Endothelial cell of umbilical vein (primary cell): ENCODE data around the gene ANKS6. TPM values are rescaled to one million over a fixed set of nuclear protein-coding genes. Genes with fewer than 3 reads are reported as not detected.

Source experiments
- BruUV-seq: library from RNA; stranded (reverse); fragments of 400-500 nt; replicated peaks from 2 replicates; lab custom pipeline; 2021; lab: Mats Ljungman, UMichigan
- CTCF ChIA-PET: fragments of 300-600, 350-600 bp; sonication (Branson Sonifier 250); formaldehyde crosslinking; loops from one replicate; lab custom pipeline; 2021; ENCODE audit warnings: antibody characterized with exemption, inconsistent platforms; lab: Charles Lee
- POLR2A ChIA-PET: fragments of 300-600, 350-600 bp; sonication (Branson Sonifier 250); formaldehyde crosslinking; loops from one replicate; lab custom pipeline; 2021; ENCODE audit warnings: antibody characterized with exemption, inconsistent platforms; lab: Charles Lee
- DNase-seq: peaks from one replicate; pipeline ENCODE4 v3.0.0-alpha.2; 2011; ENCODE audit warnings: low read depth, low spot score
- FAIRE-seq: peaks from 2 replicates; lab custom pipeline; 2011; peaks lifted over from hg19 to GRCh38; lab: Jason Lieb, UNC
- H2AFZ ChIP-seq: 2 replicates; pipeline ENCODE4 v1.6.0; 2012; ENCODE audit warnings: low read depth, low read length, control low read depth, inconsistent platforms
- H3K27ac ChIP-seq: 2 replicates; pipeline ENCODE4 v1.5.1; 2011; ENCODE audit warnings: low read depth, mild to moderate bottlenecking, control low read depth, low read length, moderate library complexity; ENCODE audit not compliant: insufficient read depth
- H3K27me3 ChIP-seq, 2 experiments: 2 replicates each; pipeline versions ENCODE4 v1.6.0 to v1.6.1; 2011; ENCODE audit warnings: low read length in 2 of 2, mixed read lengths in 1 of 2; ENCODE audit not compliant: control insufficient read depth in 2 of 2, insufficient read depth in 2 of 2
- H3K36me3 ChIP-seq, 2 experiments: 2 replicates in 1 of 2; 3 replicates in 1 of 2; pipeline ENCODE4 v1.5.1; 2011; ENCODE audit warnings: low read length in 2 of 2, mild to moderate bottlenecking in 1 of 2, moderate library complexity in 1 of 2; ENCODE audit not compliant: control insufficient read depth in 2 of 2, insufficient read depth in 2 of 2; ENCODE audit errors: extremely low read depth in 1 of 2
- H3K4me1 ChIP-seq: 3 replicates; pipeline ENCODE4 v1.5.1; 2011; ENCODE audit warnings: mild to moderate bottlenecking, low read length; ENCODE audit not compliant: control insufficient read depth, insufficient read depth; ENCODE audit errors: extremely low read depth
- H3K4me2 ChIP-seq: 2 replicates; pipeline ENCODE4 v1.6.1; 2011; ENCODE audit warnings: low read length, control low read depth, mixed read lengths; ENCODE audit not compliant: insufficient read depth
- H3K4me3 ChIP-seq, 3 experiments: fragments of 200-600 bp in 1 of 3; sonication (generic), shearing (Covaris generic) in 1 of 3; replicated peaks in 1 of 3; 2 replicates each; pipeline ENCODE4 v1.5.1; 2011 to 2016; ENCODE audit warnings: control low read depth in 3 of 3, low read length in 3 of 3, mild to moderate bottlenecking in 2 of 3, inconsistent platforms in 1 of 3, low read depth in 1 of 3, moderate library complexity in 1 of 3; ENCODE audit not compliant: insufficient read depth in 1 of 3
- H3K79me2 ChIP-seq: 2 replicates; pipeline ENCODE4 v1.6.0; 2012; ENCODE audit warnings: low read length, inconsistent platforms; ENCODE audit not compliant: control insufficient read depth, insufficient read depth
- H3K9ac ChIP-seq: replicated peaks from 2 replicates; pipeline ENCODE3; 2011; ENCODE audit warnings: low read length, control low read depth; ENCODE audit not compliant: insufficient read depth; ENCODE audit errors: extremely low read depth
- H3K9me1 ChIP-seq: replicated peaks from 3 replicates; pipeline ENCODE4 v1.6.0; 2011; ENCODE audit warnings: mild to moderate bottlenecking, low read length; ENCODE audit not compliant: control insufficient read depth, insufficient read depth; ENCODE audit errors: extremely low read depth
- H3K9me3 ChIP-seq: replicated peaks from 2 replicates; pipeline ENCODE4 v1.5.1; 2012; ENCODE audit warnings: low read length, inconsistent platforms; ENCODE audit not compliant: control insufficient read depth, insufficient read depth
- H4K20me1 ChIP-seq: replicated peaks from 2 replicates; pipeline ENCODE3; 2011; ENCODE audit warnings: mild to moderate bottlenecking, low read length; ENCODE audit not compliant: control insufficient read depth, insufficient read depth; ENCODE audit errors: extremely low read depth
- CTCF ChIP-seq, 2 donors: IDR thresholded peaks; 1 replicate in 1 of 2; 2 replicates in 1 of 2; pipeline ENCODE4 v1.5.1; 2011; ENCODE audit warnings: low read length in 2 of 2, mild to moderate bottlenecking in 2 of 2, moderate library complexity in 2 of 2, control low read depth in 1 of 2, inconsistent platforms in 1 of 2, low read depth in 1 of 2; ENCODE audit not compliant: insufficient read depth in 1 of 2; ENCODE audit errors: extremely low read depth in 1 of 2
- EZH2 ChIP-seq: IDR thresholded peaks from 2 replicates; pipeline ENCODE4 v1.6.1; 2012; ENCODE audit warnings: borderline replicate concordance, low read depth, mild to moderate bottlenecking, moderate library complexity, low read length, inconsistent platforms; ENCODE audit not compliant: severe bottlenecking
- FOS ChIP-seq: IDR thresholded peaks from 2 replicates; pipeline ENCODE4 v1.6.1; 2011; ENCODE audit warnings: mild to moderate bottlenecking, low read length, moderate library complexity, borderline replicate concordance; ENCODE audit not compliant: insufficient read depth
- GATA2 ChIP-seq: IDR thresholded peaks from 2 replicates; pipeline ENCODE4 v1.7.0; 2011; ENCODE audit warnings: low read depth, mild to moderate bottlenecking, moderate library complexity, mixed read lengths, low read length; ENCODE audit not compliant: insufficient read length, insufficient read depth
- JUN ChIP-seq: IDR thresholded peaks from 2 replicates; pipeline ENCODE4 v1.6.1; 2011; ENCODE audit warnings: borderline replicate concordance, low read depth; ENCODE audit not compliant: insufficient read length, insufficient read depth
- MYC ChIP-seq: IDR thresholded peaks from one replicate; pipeline ENCODE4 v1.6.1; 2011; ENCODE audit warnings: mild to moderate bottlenecking, low read depth, low read length
- POLR2A ChIP-seq: IDR thresholded peaks from 2 replicates; pipeline ENCODE4 v1.6.1; 2012; ENCODE audit warnings: low read depth, mild to moderate bottlenecking, control low read depth, low read length
- POLR2AphosphoS5 ChIP-seq: IDR thresholded peaks from 2 replicates; pipeline ENCODE4 v1.6.1; 2012; ENCODE audit warnings: low read depth, mild to moderate bottlenecking, control low read depth, low read length, moderate library complexity; ENCODE audit not compliant: insufficient read depth
- dilution Hi-C: fragments of 300-500 bp; cut with MboI; formaldehyde crosslinking; loops from one replicate; pipeline ENCODE4 v1.15.0; 2019; ENCODE audit warnings: low sequenced_read_pairs; ENCODE audit not compliant: extremely low pct_ligation_motif_present
- intact Hi-C: fragments of 100-400 bp; cut with micrococcal nuclease; formaldehyde crosslinking; loops from one replicate; pipeline ENCODE4 v1.10.0; 2022
- polyA plus RNA-seq, 4 experiments: library from polyadenylated mRNA; depleted of rRNA in 3 of 4; stranded (reverse) in 3 of 4; unstranded in 1 of 4; fragments of >200 nt; gene quantifications; 2 replicates each; pipeline versions ENCODE4 v1.2.1 to v1.2.3, GENCODE V29; 2011 to 2012; ENCODE audit warnings: missing spikeins in 1 of 4
- total RNA-seq: library from RNA; stranded (reverse); gene quantifications from 2 replicates; pipeline ENCODE4 v1.2.3, GENCODE V29; 2021
- TF ChIP-seq, protein P1 (sequence below): IDR thresholded peaks from 2 replicates; pipeline ENCODE4 v1.6.1; 2011; ENCODE audit not compliant: insufficient read depth, insufficient read length

ANKS6 gene
- total and polyA plus RNA-seq, 2 donors (not counting 3 experiments of a cell fraction or from before 2014, with no cell fraction given), result 15.5 to 18.6 TPM

- Histone ChIP-seq H4K20me1 (no peaks in the 10 kb centered on the region), H3K9me3 (no peaks in the 10 kb centered on the region), H3K9me1 (no peaks in the 10 kb centered on the region), H3K4me2 (no peak overlapping the region), H3K36me3 (no peaks in the 10 kb centered on the region), H2AFZ (no peak overlapping the region), H3K4me3 (no peak overlapping the region), H3K79me2 (no peaks in the 10 kb centered on the region), H3K4me1 (no peaks in the 10 kb centered on the region), H3K27ac (no peak overlapping the region), H3K9ac (no peak overlapping the region), H3K27me3 (peaks cover 15 to 18% of the 10 kb centered on the region in 2 experiments)
- TF ChIP-seq, protein P1, sequence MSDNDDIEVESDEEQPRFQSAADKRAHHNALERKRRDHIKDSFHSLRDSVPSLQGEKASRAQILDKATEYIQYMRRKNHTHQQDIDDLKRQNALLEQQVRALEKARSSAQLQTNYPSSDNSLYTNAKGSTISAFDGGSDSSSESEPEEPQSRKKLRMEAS, result no peak
- TF ChIP-seq POLR2A, result no peak
- ChIA-PET POLR2A (no interaction called here), CTCF (interaction anchor here (1.3 kb wide), 1 partner anchor 61 kb away, joined by 4 read pairs; no protein-coding TSS in a partner anchor)
- intact Hi-C loops, result loop anchor here (2.0 kb wide), 1 partner anchor 30 kb away; no protein-coding TSS in a partner anchor
- no peak for FAIRE-seq
- dilution Hi-C loops, result no loop called here
- no TSS peak for BruUV-seq
- no peak for DNase-seq
Measured at GRCh38 chr9:98714833-98715232, 81.5 kb downstream of the ANKS6 start.

DNA sequence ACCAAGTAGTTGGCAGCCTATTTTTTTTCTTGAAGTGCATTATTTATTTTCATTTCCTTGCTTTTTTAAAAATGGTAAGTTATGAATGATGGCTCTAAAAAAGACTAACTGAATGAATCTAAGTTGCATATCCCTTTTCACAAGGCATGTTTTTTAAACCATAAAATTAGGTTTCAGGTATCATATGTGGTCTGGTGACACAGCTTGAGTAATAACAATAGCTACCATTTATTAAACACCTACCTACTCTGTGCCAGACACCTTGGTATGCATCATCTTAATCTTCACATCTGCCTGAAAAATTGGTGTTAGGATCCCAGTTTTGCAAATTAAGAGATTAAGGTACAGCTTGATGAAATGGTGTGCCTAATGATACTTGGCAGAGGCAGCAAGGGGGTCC lies 83.4 kb downstream of the ANKS6 start:
- Histone ChIP-seq H3K27me3 (peaks cover 15 to 19% of the 10 kb centered on the region in 2 experiments), H3K27ac (no peak overlapping the region), H3K79me2 (no peaks in the 10 kb centered on the region), H3K9me3 (no peaks in the 10 kb centered on the region), H3K4me3 (no peak overlapping the region), H4K20me1 (no peaks in the 10 kb centered on the region), H3K4me2 (no peak overlapping the region), H3K9ac (no peak overlapping the region), H3K4me1 (peaks cover under 1% of the 10 kb centered on the region), H3K36me3 (no peaks in the 10 kb centered on the region), H2AFZ (no peak overlapping the region), H3K9me1 (no peaks in the 10 kb centered on the region)
- dilution Hi-C loops, result no loop called here
- ChIA-PET POLR2A (interaction anchor here (0.6 kb wide), 1 partner anchor 1843 kb away, joined by 3 read pairs; no protein-coding TSS in a partner anchor), CTCF (no interaction called here)
- no peak for DNase-seq
- FAIRE-seq, result no peak
- TF ChIP-seq FOS, result no peak
- no peak for TF ChIP-seq JUN
- no peak for TF ChIP-seq MYC
- TF ChIP-seq POLR2AphosphoS5, result no peak
- TF ChIP-seq CTCF (IDR thresholded peaks at IDR 0.05; ENCODE audit: extremely low read depth in 1 of 2, insufficient read depth in 1 of 2, low read depth in 1 of 2, low read length in 2 of 2), result no peak
- TF ChIP-seq, protein P1, result no peak
- no peak for TF ChIP-seq EZH2
- no peak for TF ChIP-seq GATA2
- no peak for TF ChIP-seq POLR2A
- intact Hi-C loops, result no loop called here
- no TSS peak for BruUV-seq
